ENCODE results near the gene MAOB. TPM values are rescaled to one million over a fixed set of nuclear protein-coding genes. Genes with fewer than 3 reads are reported as not detected.

Gene MAOB
- total and polyA plus RNA-seq, 2 donors (not counting 1 experiment from before 2014, with no cell fraction given) = not detected

GRCh38 chrX:43718081-43718480 lies 164.2 kb downstream of the MAOB start:
- ChIA-PET POLR2A (no interaction called here), CTCF (no interaction called here)
- Mint-ChIP-seq H3K4me3 (no peak overlapping the region), H3K9me3 (ENCODE audit: insufficient read depth) (no peaks in the 10 kb centered on the region), H3K27me3 (no peaks in the 10 kb centered on the region), H3K27ac (no peak overlapping the region), H3K4me1 (no peaks in the 10 kb centered on the region)
- Histone ChIP-seq H3K4me2 (replicated peaks; ENCODE audit: low read depth, low read length, poor library complexity, severe bottlenecking) (no peak overlapping the region), H4K20me1 (ENCODE audit: control insufficient read depth, insufficient read depth, low read length, poor library complexity, severe bottlenecking) (no peaks in the 10 kb centered on the region), H3K36me3 (replicated peaks in 1 of 2; ENCODE audit: control extremely low read depth in 1 of 2, control insufficient read depth in 1 of 2, extremely low read depth in 1 of 2, insufficient read depth in 2 of 2, low read length in 1 of 2) (no peaks in the 10 kb centered on the region), H3K4me1 (ENCODE audit: control insufficient read depth in 2 of 2, insufficient read depth in 2 of 2, low read length in 2 of 2) (no peaks in the 10 kb centered on the region), H3K9ac (ENCODE audit: low read length) (no peak overlapping the region), H3K79me2 (ENCODE audit: control insufficient read depth, insufficient read depth, low read length) (no peaks in the 10 kb centered on the region), H3K27me3 (replicated peaks in 1 of 4; ENCODE audit: control extremely low read depth in 1 of 4, control insufficient read depth in 3 of 4, insufficient read depth in 4 of 4, low read length in 3 of 4) (peaks cover 0 to 3% (median 0%) of the 10 kb centered on the region in 4 experiments), H3K27ac (ENCODE audit: low read length in 2 of 2) (no peak overlapping the region), H3K4me3 (ENCODE audit: control extremely low read depth in 1 of 5, extremely low read depth in 1 of 5, insufficient read depth in 1 of 5, low read depth in 2 of 5, low read length in 4 of 5) (no peak overlapping the region), H3K9me3 (ENCODE audit: control extremely low read depth in 1 of 3, control insufficient read depth in 2 of 3, insufficient read depth in 1 of 3, low read length in 2 of 3) (no peaks in the 10 kb centered on the region), H2AFZ (ENCODE audit: insufficient read depth, low read depth, low read length, poor library complexity, severe bottlenecking) (no peak overlapping the region)
- no peak for TF ChIP-seq EZH2 (IDR thresholded peaks at IDR 0.05; ENCODE audit: borderline replicate concordance, insufficient read depth, low read depth, low read length, poor library complexity, severe bottlenecking)
- no peak for TF ChIP-seq CTCF (IDR thresholded peaks at IDR 0.05)
- WGBS (ENCODE audit: insufficient coverage) = no CpG with 5 or more reads among the region's 1 CpG
- no peak for DNase-seq
- intact Hi-C loops (cut with micrococcal nuclease) = no loop called here
- no peak for ATAC-seq (ENCODE audit: low read depth)

GRCh38 chrX:43717161-43717560 lies 165.1 kb downstream of the MAOB start:
- H3K4me2 ChIP-seq (replicated peaks; ENCODE audit: low read depth, low read length, poor library complexity, severe bottlenecking) = no peak overlapping the region
- intact Hi-C loops (cut with micrococcal nuclease) = no loop called here

More at GRCh38 chrX:43717161-43717560, 165.1 kb downstream of the MAOB start:
- Histone ChIP-seq H4K20me1 (ENCODE audit: control insufficient read depth, insufficient read depth, low read length, poor library complexity, severe bottlenecking) (no peaks in the 10 kb centered on the region), H3K27me3 (replicated peaks in 1 of 4; ENCODE audit: control extremely low read depth in 1 of 4, control insufficient read depth in 3 of 4, insufficient read depth in 4 of 4, low read length in 3 of 4) (peaks cover 0 to 4% (median 2%) of the 10 kb centered on the region in 4 experiments), H3K4me1 (ENCODE audit: control insufficient read depth in 2 of 2, insufficient read depth in 2 of 2, low read length in 2 of 2) (no peaks in the 10 kb centered on the region), H3K4me3 (ENCODE audit: control extremely low read depth in 1 of 5, extremely low read depth in 1 of 5, insufficient read depth in 1 of 5, low read depth in 2 of 5, low read length in 4 of 5) (no peak overlapping the region), H2AFZ (ENCODE audit: insufficient read depth, low read depth, low read length, poor library complexity, severe bottlenecking) (no peak overlapping the region), H3K27ac (ENCODE audit: low read length in 2 of 2) (no peak overlapping the region), H3K79me2 (ENCODE audit: control insufficient read depth, insufficient read depth, low read length) (no peaks in the 10 kb centered on the region), H3K9me3 (ENCODE audit: control extremely low read depth in 1 of 3, control insufficient read depth in 2 of 3, insufficient read depth in 1 of 3, low read length in 2 of 3) (no peaks in the 10 kb centered on the region), H3K9ac (ENCODE audit: low read length) (no peak overlapping the region), H3K36me3 (replicated peaks in 1 of 2; ENCODE audit: control extremely low read depth in 1 of 2, control insufficient read depth in 1 of 2, extremely low read depth in 1 of 2, insufficient read depth in 2 of 2, low read length in 1 of 2) (no peaks in the 10 kb centered on the region)
- POLR2A ChIA-PET = no interaction called here
- no peaks in the 10 kb centered on the region for H3K9me3 Mint-ChIP-seq (ENCODE audit: insufficient read depth)
- TF ChIP-seq CTCF (IDR thresholded peaks at IDR 0.05) (no peak), EZH2 (IDR thresholded peaks at IDR 0.05; ENCODE audit: borderline replicate concordance, insufficient read depth, low read depth, low read length, poor library complexity, severe bottlenecking) (no peak)
- no peaks in the 10 kb centered on the region for H3K4me1 Mint-ChIP-seq
- CTCF ChIA-PET = no interaction called here
- no peaks in the 10 kb centered on the region for H3K27me3 Mint-ChIP-seq
- H3K27ac Mint-ChIP-seq = no peak overlapping the region
- ATAC-seq (ENCODE audit: low read depth) (no peak), DNase-seq (no peak)
- no CpG with 5 or more reads among the region's 1 CpG for WGBS (ENCODE audit: insufficient coverage)
- no peak overlapping the region for H3K4me3 Mint-ChIP-seq

All from B cell (primary cell).